Measurements from ENCODE around the gene OR1S1.

OR1S1 gene

DNA sequence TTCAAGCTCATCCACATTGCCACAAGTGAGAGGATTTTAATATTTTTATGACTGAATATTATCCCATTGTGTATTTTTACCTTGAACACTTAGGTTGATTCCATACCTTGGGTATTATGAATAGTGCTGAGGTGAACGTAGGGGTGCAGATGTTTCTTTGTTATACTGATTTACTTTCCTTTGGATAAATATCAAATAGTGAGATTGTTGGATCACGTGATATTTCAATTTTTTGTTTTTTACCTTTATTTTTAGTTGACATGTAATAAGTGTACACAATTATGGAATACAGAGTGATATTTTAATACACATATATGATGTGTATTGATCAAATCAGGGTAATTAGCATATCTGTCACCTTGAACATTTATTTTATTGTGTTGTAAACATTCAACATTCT lies 47.5 kb downstream of the OR1S1 start:
- H4K20me1 ChIP-seq (ENCODE audit: control insufficient read depth, insufficient read depth, low read depth, low read length) = no peaks in the 10 kb centered on the region
- H3K4me2 ChIP-seq (ENCODE audit: low read length) = no peak overlapping the region
- no peaks in the 10 kb centered on the region for H3K9me3 ChIP-seq (ENCODE audit: control insufficient read depth, insufficient read depth, low read length)
- no peaks in the 10 kb centered on the region for H3F3A ChIP-seq (ENCODE audit: control insufficient read depth, insufficient read depth)
- H3K79me2 ChIP-seq (ENCODE audit: control insufficient read depth, low read length) = no peaks in the 10 kb centered on the region
- no peaks in the 10 kb centered on the region for H3K27me3 ChIP-seq (ENCODE audit: control insufficient read depth, low read length)
- H3K9me2 ChIP-seq (replicated peaks; ENCODE audit: control insufficient read depth, low read length) = no peaks in the 10 kb centered on the region; the same call in 1 of the 2 replicates
- TF ChIP-seq EZH2phosphoT487 (IDR thresholded peaks at IDR 0.05; ENCODE audit: borderline replicate concordance, low read length) = no peak
- TF ChIP-seq, protein P1, sequence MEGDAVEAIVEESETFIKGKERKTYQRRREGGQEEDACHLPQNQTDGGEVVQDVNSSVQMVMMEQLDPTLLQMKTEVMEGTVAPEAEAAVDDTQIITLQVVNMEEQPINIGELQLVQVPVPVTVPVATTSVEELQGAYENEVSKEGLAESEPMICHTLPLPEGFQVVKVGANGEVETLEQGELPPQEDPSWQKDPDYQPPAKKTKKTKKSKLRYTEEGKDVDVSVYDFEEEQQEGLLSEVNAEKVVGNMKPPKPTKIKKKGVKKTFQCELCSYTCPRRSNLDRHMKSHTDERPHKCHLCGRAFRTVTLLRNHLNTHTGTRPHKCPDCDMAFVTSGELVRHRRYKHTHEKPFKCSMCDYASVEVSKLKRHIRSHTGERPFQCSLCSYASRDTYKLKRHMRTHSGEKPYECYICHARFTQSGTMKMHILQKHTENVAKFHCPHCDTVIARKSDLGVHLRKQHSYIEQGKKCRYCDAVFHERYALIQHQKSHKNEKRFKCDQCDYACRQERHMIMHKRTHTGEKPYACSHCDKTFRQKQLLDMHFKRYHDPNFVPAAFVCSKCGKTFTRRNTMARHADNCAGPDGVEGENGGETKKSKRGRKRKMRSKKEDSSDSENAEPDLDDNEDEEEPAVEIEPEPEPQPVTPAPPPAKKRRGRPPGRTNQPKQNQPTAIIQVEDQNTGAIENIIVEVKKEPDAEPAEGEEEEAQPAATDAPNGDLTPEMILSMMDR (IDR thresholded peaks at IDR 0.05; ENCODE audit: low read depth, low read length, poor library complexity, severe bottlenecking) = no peak
- no peak overlapping the region for H3K27ac ChIP-seq (ENCODE audit: low read depth, low read length)
- H3K4me3 ChIP-seq (ENCODE audit: low read length) = no peak overlapping the region
- no peaks in the 10 kb centered on the region for H3K36me3 ChIP-seq (ENCODE audit: control insufficient read depth, low read length)
- no peaks in the 10 kb centered on the region for H3K4me1 ChIP-seq (ENCODE audit: control insufficient read depth, low read length)

Measured in DOHH2 (cell line).